CD4-positive, alpha-beta T cell treated with Interferon gamma for 1 hour (primary cell): Measurements from ENCODE around the gene RPL29.

Experiments used
- DNase-seq: peaks from one replicate; pipeline ENCODE4 v3.0.0-alpha.2; 2020

Gene RPL29

DNA sequence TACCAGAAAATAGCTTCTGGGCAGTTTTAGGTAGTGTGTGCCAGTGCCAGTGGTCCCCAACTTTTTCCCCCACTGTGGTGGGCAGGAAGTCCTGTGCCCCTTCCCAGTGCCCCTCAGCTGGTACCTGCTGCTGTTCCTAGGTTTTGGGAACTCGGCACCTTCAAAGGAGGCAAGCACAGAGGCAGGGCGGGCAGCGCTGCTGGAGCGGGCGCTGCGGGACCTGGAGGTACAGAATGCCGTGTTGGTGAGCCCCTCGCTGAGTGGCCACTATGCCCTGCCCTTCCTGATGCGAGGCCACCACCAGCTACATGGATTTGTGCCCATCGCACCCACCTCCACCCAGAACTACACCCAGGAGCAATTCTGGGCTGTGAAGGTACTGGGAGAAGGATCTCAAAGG lies 15.4 kb downstream of the RPL29 start:
- no peak for DNase-seq

GRCh38 chr3:51978143-51978502 lies 17.6 kb downstream of the RPL29 start:
- no peak for DNase-seq

- DNase-seq, result peak; percentile 20
These were observed 18.1 kb downstream of the RPL29 start for GRCh38 chr3:51977446-51978142.

DNA sequence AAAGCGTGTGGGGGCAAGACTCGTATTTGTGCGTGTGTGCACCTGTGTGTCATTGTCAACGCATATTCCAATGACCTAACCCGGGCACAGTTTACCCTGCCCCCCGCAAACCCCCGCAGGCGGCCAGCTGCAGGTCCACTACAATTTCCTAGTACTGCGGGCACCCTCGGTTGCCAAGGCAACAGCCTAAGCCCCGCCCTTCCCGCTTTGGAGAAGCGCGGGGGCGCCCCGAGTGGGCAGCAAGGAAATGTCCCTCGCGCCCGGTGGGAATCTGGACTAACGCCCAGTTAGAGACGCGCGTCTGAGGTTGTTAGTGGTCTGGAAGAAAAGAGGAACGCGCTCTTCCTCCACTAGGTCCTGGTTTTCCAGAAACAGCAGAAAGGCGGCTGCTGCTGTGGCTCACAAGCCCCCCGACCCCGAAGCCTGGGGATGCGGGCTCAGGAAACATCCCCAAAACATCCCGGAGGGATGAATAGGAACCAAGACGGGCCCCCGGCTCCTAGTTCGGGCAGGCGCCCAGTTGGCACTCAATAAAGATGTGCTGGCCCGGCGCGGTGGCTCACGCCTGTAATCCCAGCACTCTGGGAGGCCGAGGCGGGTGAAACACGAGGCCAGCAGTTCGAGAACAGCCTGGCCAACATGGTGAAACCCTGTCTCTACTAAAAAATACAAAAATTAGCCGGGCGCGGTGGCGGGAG lies 19.7 kb downstream of the RPL29 start:
- peak; percentile 32 for DNase-seq

DNA sequence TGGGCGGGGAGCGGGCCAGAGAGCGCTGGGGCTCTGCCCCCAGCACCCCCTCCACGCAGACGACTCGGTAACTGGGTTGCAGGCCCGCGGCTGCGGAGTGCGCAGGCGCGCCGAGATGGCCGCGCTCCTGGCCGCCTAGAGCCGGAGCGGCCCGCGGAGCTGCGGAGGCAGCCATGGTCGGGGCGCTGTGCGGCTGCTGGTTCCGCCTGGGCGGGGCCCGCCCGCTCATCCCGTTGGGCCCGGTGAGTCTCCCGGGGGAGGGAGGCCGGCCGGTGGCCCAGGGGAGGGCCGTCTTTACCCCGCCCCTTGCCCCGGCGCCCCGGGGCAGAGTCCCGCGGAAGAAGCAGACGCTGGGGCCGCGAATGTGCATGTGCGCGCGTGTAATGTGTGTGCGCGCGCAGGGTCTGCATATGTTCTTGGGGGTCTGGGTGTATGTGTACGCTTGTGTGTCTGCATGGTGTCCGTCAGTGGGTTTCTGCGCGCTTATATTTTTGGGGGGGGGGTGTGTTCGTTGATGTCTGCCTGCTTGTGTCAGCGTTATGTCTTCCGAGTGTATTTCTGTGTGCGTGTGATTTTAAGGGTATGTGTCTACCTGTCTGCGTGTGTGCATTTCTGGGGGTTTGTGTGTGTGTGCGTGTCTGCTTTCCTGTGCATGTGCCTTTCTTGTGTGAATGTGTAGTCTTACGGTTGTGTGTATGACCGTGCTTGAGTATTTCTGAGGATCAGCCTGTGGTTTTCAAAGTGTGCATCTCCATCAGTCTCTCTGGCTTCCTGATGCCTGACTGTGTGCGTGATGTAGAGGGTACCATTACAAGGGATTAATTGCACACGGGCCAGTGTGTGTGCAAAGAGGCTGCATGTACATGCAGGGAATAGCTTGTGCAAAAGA lies 20.5 kb downstream of the RPL29 start, which contains the start of gene ABHD14A:
TSS of gene ABHD14A (plus strand) at position 102 of the 889 bp plus-strand sequence. CDS start at position 174, 72 bp downstream.
- peak; percentile 79 for DNase-seq

DNA sequence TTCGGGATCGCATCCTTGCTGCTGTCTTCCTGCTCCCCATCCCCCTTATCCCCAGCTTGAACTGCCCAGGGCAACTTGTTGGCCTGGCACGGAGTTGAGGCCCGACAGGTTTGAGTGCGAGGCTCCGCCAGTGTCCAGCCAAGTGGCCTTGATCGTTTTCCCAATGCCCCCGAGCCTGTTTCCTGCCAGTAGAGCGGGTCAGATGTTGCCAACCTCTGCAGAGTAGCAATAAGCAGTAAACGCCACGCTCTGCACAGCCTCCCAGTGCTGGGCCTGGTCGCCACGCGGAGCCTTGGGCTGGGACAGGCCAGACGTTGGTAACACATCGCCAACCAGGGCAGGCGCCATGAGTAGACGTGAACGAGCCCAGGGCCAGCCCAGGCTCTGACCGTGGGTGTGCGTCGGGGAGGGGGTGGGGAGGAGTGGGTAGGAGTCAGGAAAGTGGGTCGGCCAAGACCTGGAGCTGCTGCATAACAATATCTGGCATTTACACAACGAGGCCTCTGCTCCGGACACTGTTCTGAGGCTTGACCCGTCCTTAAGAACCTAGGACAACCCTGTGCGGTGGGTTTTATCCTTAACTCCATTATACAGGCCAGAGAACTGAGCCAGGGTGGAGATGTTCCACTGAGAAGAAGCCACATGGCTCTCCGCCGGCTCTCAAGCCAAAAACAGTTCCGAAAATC lies 21.3 kb downstream of the RPL29 start:
- DNase-seq, result no peak

DNA sequence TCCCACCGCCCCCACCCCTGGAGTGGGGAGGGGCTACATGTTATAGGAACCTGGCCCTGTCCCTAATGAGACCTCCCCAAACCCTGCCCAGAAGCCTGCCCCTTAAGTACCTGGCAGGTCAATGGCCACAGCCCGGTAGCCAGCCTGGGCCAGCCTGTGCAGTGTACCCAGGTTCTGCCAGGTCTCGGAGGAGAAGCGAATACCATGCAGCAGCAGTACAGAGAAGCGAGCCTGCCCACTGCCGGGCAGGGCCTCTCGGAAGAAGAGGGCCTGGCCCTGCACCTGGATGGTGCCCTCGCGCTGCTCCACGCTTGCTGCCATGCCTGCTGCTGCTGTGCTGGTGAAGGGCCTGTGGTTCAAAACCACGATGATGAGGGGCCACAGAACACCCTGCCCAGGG lies 24.3 kb downstream of the RPL29 start:
- no peak for DNase-seq

DNA sequence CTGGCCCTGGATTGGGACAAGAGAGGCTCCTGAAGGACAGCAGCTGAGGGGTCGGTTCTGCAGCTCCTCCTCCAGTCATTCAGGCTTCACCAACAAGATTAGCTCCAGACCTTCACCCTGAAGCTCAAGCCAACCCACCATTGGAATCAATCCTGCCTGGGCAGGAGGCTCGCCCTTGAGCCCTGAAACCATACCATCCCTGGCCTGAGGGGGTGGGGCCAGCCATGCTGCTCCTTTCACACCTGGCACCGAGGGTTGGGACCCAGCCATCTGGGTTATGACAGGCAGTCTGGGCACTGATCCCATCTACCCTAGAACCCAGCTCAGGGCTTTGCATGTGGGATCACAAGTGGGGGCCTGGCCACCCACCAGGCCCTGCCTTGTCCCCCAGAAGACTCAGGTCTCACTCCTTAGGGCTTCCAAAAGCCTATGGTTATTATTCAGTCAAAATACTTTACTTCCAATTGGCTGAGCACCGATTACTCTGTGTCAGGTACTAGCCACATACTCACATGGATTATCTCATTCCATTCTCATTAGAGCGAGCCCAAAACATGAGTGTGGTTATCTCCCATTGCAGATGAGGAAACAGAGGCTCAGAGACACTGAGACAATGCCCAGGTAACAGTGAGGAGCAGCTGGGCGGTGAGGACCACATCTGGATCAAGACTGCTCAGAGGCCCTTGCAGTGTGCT lies 24.9 kb downstream of the RPL29 start:
- no peak for DNase-seq

GRCh38 chr3:51969841-51970240 lies 25.9 kb downstream of the RPL29 start:
- no peak for DNase-seq

DNA sequence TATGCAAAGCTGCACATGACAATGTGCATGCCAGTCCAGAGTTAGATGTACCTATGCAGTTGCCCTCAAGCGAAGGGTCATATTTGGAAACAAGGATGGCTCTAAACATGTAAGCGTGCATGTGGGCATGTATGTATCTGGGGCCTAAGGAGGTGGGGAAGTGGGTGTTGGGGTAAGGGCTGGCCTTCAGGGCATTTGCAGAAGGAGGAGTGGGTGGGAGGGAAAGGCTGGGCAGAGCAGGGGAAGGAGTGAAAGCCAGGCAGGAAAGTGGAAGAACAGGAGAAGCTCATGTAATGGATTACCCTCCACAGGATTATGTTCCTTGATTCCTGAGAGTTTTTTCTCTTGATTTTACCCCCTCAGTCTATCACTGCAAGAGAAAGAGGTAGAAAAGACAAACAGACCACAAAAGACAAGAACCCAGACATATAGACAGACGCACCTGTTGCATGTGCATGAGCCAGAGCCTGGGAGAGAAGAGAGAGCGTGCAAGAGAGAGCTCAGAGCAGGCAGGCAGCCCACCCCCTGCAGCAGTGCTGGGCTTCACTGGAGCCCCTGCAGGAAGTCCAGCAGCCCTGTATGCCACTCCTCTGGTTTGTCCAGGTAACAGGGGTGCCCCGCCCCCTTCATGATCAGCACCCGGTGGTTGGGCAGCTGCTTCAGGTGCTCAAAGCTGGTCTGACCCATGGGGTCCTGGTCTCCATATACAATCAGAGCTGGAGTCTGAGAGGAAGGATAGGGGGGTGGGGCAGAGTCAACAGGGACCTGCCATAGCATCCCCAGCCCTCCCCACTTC lies 26.6 kb downstream of the RPL29 start:
- no peak for DNase-seq

DNA sequence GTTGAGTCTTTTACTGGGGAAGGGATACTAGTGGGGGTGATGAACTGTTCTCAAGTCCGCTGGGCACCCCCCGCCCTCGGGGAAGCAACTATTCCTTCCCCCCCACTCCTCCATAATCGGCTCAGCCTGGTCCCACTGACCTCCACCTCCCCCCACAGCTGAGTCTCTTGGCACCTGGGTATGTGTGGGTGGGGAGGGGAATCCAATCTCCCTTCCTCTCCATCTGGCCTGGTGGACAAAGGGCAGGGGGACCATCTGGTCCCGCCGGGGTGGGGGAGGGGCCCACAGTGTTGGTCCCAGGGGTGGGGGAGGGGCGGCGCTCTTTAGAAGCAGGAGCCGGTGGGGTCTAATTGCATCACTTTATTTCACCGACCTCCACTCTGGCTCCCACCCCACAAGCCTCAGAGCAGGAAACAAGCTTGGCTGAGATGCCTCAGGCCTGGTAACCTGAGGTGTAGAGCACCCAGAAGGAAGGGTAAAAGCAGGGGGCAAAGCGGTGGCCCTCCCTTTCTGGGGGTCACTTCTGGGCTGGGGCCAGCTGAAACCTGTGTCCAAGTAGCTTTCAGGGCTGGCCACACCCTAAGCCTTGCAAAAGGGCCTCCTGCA lies 27.4 kb downstream of the RPL29 start:
- DNase-seq, result no peak

GRCh38 chr3:51967384-51968169 lies 28.1 kb downstream of the RPL29 start, which contains the start of gene PCBP4:
Gene PCBP4 (minus strand): TSS chr3:51967454. CDS start chr3:51961240, 6,214 bp downstream.
- peak; percentile 14 for DNase-seq

DNA sequence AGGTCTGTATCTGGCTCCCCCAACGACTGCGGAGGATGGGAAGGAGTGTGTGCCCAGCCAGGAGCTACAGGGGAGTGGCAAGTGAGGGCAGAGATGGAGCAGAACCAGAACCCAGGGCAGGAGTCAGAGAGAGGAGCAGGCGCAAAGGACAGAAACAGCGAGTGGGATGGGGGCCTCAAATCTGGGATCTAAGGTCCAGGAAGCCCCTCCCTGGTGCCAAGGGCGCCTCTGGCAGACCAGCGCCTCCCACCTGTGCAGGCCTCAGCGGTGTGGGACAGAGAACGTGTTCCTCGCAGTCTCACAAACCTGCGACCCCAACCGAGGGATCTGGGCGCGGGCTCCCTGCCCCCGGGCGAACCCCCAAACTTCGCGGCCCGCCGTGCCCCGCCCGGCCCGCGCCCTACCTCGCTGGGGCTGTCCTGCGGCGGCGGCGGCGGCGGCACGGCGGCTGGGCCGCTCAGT lies 28.7 kb downstream of the RPL29 start:
- DNase-seq, result no peak

DNA sequence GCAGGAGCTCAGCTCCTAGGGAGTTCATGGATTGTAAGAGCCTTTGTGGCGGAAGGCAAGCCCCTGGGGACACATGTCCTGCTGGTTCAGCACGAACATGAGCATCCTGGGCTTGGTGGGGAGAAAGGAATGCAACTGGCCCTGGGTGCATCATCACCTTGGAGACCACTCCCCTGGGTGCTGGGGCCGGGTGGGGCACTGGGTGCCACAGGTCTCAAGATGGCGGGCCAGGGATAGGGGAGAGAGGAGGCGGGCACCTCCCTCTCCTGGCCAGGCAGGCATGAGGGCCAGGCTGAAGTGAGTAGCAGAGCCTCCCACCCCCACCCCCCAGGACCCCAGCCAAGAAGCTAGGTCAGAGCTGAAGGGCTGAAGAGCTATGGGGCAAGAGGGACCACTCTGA lies 29.2 kb downstream of the RPL29 start:
- DNase-seq, result no peak

- no peak for DNase-seq
These were observed 29.7 kb downstream of the RPL29 start for GRCh38 chr3:51966016-51966415.

DNA sequence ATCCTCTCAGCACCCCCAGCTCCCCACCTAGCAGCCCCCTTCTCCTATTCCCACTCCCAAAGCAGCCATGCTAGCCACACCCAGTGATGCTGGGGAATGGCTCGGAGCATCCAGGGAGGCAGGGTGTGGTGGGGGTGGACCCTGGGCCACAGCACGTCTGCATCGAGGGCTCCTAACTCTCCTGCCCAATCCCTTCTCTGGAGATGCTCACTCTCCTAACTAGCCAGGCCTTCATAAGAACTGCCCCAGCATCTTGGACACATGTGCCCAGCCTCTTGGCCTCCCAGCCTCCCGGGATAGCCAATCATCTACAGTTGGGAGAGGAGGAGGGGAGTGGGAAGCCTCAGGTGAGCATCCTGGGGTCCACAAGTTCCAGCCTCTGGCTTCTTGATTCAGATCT lies 31.2 kb downstream of the RPL29 start:
- no peak for DNase-seq

DNA sequence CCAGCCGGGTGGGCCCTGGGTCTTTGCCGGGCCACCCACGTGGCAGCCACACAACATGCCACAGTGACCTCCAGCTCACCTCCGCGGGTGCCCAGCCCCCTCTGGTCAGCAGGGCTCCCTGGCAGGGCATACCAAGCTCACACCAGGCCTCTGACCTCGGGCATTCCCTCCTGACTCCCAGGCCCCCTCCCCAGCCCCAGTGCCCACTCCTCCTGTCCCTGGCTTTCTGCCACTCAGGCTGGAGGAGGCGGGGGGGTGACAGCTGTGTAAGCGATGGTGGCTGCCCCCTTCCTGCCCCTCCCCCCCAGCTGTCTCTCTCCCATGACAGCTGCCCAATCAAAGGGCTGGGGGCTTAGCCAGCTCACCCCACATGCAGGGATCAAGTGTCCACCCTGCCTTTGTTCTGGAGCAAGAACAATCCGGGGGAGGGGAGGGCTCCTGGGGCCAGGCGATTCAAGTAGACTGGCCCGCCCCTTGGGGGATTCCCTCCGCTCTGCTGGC lies 31.7 kb downstream of the RPL29 start:
- DNase-seq, result no peak

DNA sequence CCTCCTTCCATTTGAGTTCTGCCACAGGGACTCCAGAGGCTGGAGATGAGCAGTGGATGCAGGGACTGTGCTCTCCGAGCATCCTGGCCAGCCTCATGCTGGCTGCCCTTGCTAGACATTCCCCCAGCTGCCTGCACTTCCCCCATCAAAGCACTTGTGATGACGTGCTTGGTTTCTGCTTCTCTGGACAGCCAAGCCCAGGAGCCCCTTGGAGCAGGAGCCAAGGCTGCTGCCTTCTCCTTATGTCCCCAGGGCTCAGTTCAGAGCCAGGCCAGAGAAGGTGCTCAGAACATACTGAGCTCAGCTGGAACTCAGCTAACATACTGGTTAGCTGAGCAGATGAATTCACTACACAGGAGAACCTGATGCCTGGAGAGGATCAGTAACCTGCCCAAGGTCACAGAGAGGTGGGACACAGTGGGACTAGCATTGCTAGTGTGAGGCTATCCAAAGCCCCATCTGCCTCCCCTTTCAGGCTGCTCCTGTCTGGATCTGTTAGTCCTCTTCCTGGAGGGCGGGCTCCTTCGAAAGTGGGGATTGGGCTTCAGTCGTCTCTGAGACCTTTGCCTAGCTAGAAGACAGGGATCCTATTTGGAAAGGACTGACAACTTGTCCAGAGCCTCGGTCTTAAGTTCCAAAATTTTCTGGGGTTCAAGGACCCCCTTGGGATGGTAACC lies 32.7 kb downstream of the RPL29 start:
- no peak for DNase-seq
